HEK293 (cell line): ENCODE data around the gene PLEKHA5.

Source experiments
- CTCF ChIA-PET: fragments of 350-600 bp; formaldehyde crosslinking; extraction: SDS; loops from one replicate; lab custom pipeline; 2021; ENCODE audit warnings: antibody characterized with exemption; lab: Yijun Ruan, JAX
- POLR2A ChIA-PET: fragments of 300-600 bp; formaldehyde crosslinking; extraction: SDS; loops from one replicate; lab custom pipeline; 2020; ENCODE audit warnings: antibody characterized with exemption, inconsistent platforms; lab: Yijun Ruan, JAX
- H3K27ac ChIP-seq: fragments of 200-500 bp; sonication (Bioruptor generic); 2 replicates; pipeline ENCODE4 v1.5.1; 2014; ENCODE audit warnings: low read depth, low read length, control low read depth, inconsistent platforms; ENCODE audit errors: extremely low read depth
- H3K36me3 ChIP-seq, 2 experiments: fragments of 200-500 bp in 1 of 2; sonication (Bioruptor generic) in 1 of 2; 1 replicate in 1 of 2; 2 replicates in 1 of 2; pipeline ENCODE4 v1.5.1; 2014 to 2017; ENCODE audit warnings: inconsistent platforms in 2 of 2, low read length in 2 of 2; ENCODE audit not compliant: control insufficient read depth in 2 of 2, insufficient read depth in 1 of 2
- H3K4me1 ChIP-seq: fragments of 200-500 bp; sonication (Bioruptor generic); 2 replicates; pipeline ENCODE4 v1.5.1; 2014; ENCODE audit warnings: mild to moderate bottlenecking, low read length, inconsistent platforms; ENCODE audit not compliant: control insufficient read depth, insufficient read depth
- H3K4me3 ChIP-seq: 2 replicates; pipeline ENCODE4 v1.5.1; 2011; ENCODE audit warnings: low read depth, mild to moderate bottlenecking, control low read depth, low read length, moderate library complexity
- H3K9me3 ChIP-seq: fragments of 200-500 bp; sonication (Bioruptor generic); 2 replicates; pipeline ENCODE4 v1.5.1; 2014; ENCODE audit warnings: low read depth, low read length, inconsistent platforms; ENCODE audit not compliant: control insufficient read depth, insufficient read depth
- EGR2 ChIP-seq: fragments of 450-650 bp; formaldehyde crosslinking; IDR thresholded peaks from 2 replicates; pipeline ENCODE4 v1.5.1; 2016; ENCODE audit warnings: low read depth, missing biosample characterization, missing genetic modification characterization
- ELK4 ChIP-seq: IDR thresholded peaks from 2 replicates; pipeline ENCODE4 v1.6.1; 2011; ENCODE audit warnings: mild to moderate bottlenecking, low read depth, low read length, borderline replicate concordance
- ZBTB6 ChIP-seq: fragments of 450-650 bp; formaldehyde crosslinking; IDR thresholded peaks from 2 replicates; pipeline ENCODE4 v1.5.1; 2017; ENCODE audit warnings: missing biosample characterization, missing genetic modification characterization
- ZFP37 ChIP-seq: fragments of 450-650 bp; formaldehyde crosslinking; IDR thresholded peaks from 2 replicates; pipeline ENCODE4 v1.5.1; 2016; ENCODE audit warnings: missing biosample characterization, missing genetic modification characterization
- ZNF112 ChIP-seq: fragments of 450-650 bp; formaldehyde crosslinking; IDR thresholded peaks from 2 replicates; pipeline ENCODE4 v1.5.0; 2017; ENCODE audit warnings: missing biosample characterization, missing genetic modification characterization
- ZNF175 ChIP-seq: fragments of 450-650 bp; formaldehyde crosslinking; IDR thresholded peaks from 2 replicates; pipeline ENCODE4 v1.5.1; 2016; ENCODE audit warnings: missing biosample characterization, missing genetic modification characterization
- ZNF221 ChIP-seq: fragments of 450-650 bp; formaldehyde crosslinking; IDR thresholded peaks from 2 replicates; pipeline ENCODE4 v1.5.1; 2017; ENCODE audit warnings: missing biosample characterization, missing genetic modification characterization, borderline replicate concordance
- ZNF26 ChIP-seq: fragments of 450-650 bp; formaldehyde crosslinking; IDR thresholded peaks from 2 replicates; pipeline ENCODE4 v1.5.1; 2016; ENCODE audit warnings: missing biosample characterization, missing genetic modification characterization
- ZNF350 ChIP-seq: fragments of 450-650 bp; formaldehyde crosslinking; IDR thresholded peaks from 2 replicates; pipeline ENCODE4 v1.5.0; 2017; ENCODE audit warnings: missing biosample characterization, mild to moderate bottlenecking, missing genetic modification characterization
- ZNF48 ChIP-seq: fragments of 450-650 bp; formaldehyde crosslinking; IDR thresholded peaks from 2 replicates; pipeline ENCODE4 v1.5.1; 2016; ENCODE audit warnings: missing biosample characterization, missing genetic modification characterization
- ZNF768 ChIP-seq: fragments of 450-650 bp; formaldehyde crosslinking; IDR thresholded peaks from 2 replicates; pipeline ENCODE4 v1.5.1; 2018; ENCODE audit warnings: missing biosample characterization, mild to moderate bottlenecking, missing genetic modification characterization
- ZNF791 ChIP-seq: fragments of 450-650 bp; formaldehyde crosslinking; IDR thresholded peaks from 2 replicates; pipeline ENCODE4 v1.5.1; 2016; ENCODE audit warnings: missing biosample characterization, missing genetic modification characterization
- TF ChIP-seq, protein P1 (sequence below): fragments of 450-650 bp; formaldehyde crosslinking; IDR thresholded peaks from 2 replicates; pipeline ENCODE4 v1.5.1; 2016; ENCODE audit warnings: missing biosample characterization, missing genetic modification characterization
- TF ChIP-seq, protein P2 (sequence below): fragments of 450-650 bp; formaldehyde crosslinking; IDR thresholded peaks from 2 replicates; pipeline ENCODE4 v1.5.1; 2016; ENCODE audit warnings: missing biosample characterization, missing genetic modification characterization
- TF ChIP-seq, protein P3 (sequence below): fragments of 450-650 bp; formaldehyde crosslinking; IDR thresholded peaks from 2 replicates; pipeline ENCODE4 v1.5.0; 2017; ENCODE audit warnings: missing biosample characterization, missing genetic modification characterization, borderline replicate concordance
- TF ChIP-seq, protein P4 (sequence below): fragments of 450-650 bp; formaldehyde crosslinking; IDR thresholded peaks from 2 replicates; pipeline ENCODE4 v1.5.1; 2016; ENCODE audit warnings: missing biosample characterization, missing genetic modification characterization
- TF ChIP-seq, protein P5 (sequence below): fragments of 450-650 bp; formaldehyde crosslinking; IDR thresholded peaks from 2 replicates; pipeline ENCODE4 v1.5.1; 2017; ENCODE audit warnings: missing biosample characterization, missing genetic modification characterization
- TF ChIP-seq, protein P6 (sequence below): fragments of 450-650 bp; formaldehyde crosslinking; IDR thresholded peaks from 2 replicates; pipeline ENCODE4 v1.5.1; 2016; ENCODE audit warnings: missing biosample characterization, missing genetic modification characterization

PLEKHA5 gene

DNA sequence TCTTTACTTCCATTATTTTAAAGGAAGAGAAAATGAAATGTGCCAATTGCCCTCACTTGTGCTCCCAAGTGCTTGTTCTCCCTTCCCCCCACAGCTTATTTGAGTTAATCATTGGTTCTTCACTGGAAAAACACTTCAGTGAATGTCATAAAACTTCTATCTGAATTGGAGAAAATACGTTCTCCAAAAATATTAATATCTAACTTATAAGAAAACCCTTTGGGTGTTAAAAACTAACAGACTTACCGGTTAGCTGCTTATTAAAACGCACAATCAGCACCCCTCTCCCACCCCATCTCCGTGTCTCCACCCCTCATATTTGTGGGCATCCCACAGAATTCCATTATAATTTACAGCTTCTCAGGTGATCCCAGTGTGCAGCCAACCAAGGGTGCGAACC is 31.7 kb downstream of the PLEKHA5 start (continued):
- TF ChIP-seq ZNF26 (tag by site-specific recombination) (no peak), ZNF350 (tag by site-specific recombination) (no peak), ZNF48 (tag by site-specific recombination) (no peak), ZNF175 (tag by site-specific recombination) (no peak), ZBTB6 (tag by site-specific recombination) (no peak), ELK4 (no peak)

DNA sequence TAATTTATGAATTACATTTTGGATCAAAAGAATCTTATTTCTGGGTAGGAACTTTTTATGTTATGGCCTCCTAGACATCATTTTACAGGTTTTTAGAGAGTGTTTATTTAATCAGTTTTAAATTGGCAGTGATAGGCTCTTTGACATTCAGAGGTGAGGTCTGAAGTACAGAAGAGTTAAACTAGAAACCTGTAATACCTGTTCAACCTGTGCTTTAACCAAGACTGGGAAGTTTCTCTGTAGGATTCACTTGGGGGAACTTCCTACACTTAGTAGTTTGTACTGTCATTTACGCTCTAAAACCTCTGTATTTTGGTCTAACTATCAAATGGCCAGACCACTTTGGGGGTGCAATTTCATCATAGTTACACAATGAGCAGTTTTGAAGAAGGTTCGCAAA is 35.9 kb downstream of the PLEKHA5 start:
- POLR2A ChIA-PET = no interaction called here
- peaks cover 19% of the 10 kb centered on the region for H3K4me1 ChIP-seq
- H3K27ac ChIP-seq = no peak overlapping the region
- CTCF ChIA-PET = interaction anchor here (0.7 kb wide), 1 partner anchor 869 kb away, joined by 3 read pairs; no protein-coding TSS in a partner anchor
- H3K9me3 ChIP-seq = no peaks in the 10 kb centered on the region
- H3K4me3 ChIP-seq = no peak overlapping the region
- no peaks in the 10 kb centered on the region for H3K36me3 ChIP-seq
- no peak for TF ChIP-seq ZFP37 (tag by site-specific recombination)
- no peak for TF ChIP-seq ZNF221 (tag by site-specific recombination)
- no peak for TF ChIP-seq EGR2
- TF ChIP-seq, protein P1, sequence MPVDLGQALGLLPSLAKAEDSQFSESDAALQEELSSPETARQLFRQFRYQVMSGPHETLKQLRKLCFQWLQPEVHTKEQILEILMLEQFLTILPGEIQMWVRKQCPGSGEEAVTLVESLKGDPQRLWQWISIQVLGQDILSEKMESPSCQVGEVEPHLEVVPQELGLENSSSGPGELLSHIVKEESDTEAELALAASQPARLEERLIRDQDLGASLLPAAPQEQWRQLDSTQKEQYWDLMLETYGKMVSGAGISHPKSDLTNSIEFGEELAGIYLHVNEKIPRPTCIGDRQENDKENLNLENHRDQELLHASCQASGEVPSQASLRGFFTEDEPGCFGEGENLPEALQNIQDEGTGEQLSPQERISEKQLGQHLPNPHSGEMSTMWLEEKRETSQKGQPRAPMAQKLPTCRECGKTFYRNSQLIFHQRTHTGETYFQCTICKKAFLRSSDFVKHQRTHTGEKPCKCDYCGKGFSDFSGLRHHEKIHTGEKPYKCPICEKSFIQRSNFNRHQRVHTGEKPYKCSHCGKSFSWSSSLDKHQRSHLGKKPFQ (tag by site-specific recombination) = no peak
- TF ChIP-seq, protein P2, sequence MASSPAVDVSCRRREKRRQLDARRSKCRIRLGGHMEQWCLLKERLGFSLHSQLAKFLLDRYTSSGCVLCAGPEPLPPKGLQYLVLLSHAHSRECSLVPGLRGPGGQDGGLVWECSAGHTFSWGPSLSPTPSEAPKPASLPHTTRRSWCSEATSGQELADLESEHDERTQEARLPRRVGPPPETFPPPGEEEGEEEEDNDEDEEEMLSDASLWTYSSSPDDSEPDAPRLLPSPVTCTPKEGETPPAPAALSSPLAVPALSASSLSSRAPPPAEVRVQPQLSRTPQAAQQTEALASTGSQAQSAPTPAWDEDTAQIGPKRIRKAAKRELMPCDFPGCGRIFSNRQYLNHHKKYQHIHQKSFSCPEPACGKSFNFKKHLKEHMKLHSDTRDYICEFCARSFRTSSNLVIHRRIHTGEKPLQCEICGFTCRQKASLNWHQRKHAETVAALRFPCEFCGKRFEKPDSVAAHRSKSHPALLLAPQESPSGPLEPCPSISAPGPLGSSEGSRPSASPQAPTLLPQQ (tag by site-specific recombination) = no peak
- TF ChIP-seq, protein P3, sequence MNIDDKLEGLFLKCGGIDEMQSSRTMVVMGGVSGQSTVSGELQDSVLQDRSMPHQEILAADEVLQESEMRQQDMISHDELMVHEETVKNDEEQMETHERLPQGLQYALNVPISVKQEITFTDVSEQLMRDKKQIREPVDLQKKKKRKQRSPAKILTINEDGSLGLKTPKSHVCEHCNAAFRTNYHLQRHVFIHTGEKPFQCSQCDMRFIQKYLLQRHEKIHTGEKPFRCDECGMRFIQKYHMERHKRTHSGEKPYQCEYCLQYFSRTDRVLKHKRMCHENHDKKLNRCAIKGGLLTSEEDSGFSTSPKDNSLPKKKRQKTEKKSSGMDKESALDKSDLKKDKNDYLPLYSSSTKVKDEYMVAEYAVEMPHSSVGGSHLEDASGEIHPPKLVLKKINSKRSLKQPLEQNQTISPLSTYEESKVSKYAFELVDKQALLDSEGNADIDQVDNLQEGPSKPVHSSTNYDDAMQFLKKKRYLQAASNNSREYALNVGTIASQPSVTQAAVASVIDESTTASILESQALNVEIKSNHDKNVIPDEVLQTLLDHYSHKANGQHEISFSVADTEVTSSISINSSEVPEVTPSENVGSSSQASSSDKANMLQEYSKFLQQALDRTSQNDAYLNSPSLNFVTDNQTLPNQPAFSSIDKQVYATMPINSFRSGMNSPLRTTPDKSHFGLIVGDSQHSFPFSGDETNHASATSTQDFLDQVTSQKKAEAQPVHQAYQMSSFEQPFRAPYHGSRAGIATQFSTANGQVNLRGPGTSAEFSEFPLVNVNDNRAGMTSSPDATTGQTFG (tag by site-specific recombination) = no peak
- TF ChIP-seq, protein P4, sequence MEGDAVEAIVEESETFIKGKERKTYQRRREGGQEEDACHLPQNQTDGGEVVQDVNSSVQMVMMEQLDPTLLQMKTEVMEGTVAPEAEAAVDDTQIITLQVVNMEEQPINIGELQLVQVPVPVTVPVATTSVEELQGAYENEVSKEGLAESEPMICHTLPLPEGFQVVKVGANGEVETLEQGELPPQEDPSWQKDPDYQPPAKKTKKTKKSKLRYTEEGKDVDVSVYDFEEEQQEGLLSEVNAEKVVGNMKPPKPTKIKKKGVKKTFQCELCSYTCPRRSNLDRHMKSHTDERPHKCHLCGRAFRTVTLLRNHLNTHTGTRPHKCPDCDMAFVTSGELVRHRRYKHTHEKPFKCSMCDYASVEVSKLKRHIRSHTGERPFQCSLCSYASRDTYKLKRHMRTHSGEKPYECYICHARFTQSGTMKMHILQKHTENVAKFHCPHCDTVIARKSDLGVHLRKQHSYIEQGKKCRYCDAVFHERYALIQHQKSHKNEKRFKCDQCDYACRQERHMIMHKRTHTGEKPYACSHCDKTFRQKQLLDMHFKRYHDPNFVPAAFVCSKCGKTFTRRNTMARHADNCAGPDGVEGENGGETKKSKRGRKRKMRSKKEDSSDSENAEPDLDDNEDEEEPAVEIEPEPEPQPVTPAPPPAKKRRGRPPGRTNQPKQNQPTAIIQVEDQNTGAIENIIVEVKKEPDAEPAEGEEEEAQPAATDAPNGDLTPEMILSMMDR (tag by site-specific recombination) = no peak
- TF ChIP-seq, protein P5, sequence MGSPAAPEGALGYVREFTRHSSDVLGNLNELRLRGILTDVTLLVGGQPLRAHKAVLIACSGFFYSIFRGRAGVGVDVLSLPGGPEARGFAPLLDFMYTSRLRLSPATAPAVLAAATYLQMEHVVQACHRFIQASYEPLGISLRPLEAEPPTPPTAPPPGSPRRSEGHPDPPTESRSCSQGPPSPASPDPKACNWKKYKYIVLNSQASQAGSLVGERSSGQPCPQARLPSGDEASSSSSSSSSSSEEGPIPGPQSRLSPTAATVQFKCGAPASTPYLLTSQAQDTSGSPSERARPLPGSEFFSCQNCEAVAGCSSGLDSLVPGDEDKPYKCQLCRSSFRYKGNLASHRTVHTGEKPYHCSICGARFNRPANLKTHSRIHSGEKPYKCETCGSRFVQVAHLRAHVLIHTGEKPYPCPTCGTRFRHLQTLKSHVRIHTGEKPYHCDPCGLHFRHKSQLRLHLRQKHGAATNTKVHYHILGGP (tag by site-specific recombination) = no peak
- no peak for TF ChIP-seq ZNF350 (tag by site-specific recombination)
- no peak for TF ChIP-seq ZNF768 (tag by site-specific recombination)
- TF ChIP-seq, protein P6, sequence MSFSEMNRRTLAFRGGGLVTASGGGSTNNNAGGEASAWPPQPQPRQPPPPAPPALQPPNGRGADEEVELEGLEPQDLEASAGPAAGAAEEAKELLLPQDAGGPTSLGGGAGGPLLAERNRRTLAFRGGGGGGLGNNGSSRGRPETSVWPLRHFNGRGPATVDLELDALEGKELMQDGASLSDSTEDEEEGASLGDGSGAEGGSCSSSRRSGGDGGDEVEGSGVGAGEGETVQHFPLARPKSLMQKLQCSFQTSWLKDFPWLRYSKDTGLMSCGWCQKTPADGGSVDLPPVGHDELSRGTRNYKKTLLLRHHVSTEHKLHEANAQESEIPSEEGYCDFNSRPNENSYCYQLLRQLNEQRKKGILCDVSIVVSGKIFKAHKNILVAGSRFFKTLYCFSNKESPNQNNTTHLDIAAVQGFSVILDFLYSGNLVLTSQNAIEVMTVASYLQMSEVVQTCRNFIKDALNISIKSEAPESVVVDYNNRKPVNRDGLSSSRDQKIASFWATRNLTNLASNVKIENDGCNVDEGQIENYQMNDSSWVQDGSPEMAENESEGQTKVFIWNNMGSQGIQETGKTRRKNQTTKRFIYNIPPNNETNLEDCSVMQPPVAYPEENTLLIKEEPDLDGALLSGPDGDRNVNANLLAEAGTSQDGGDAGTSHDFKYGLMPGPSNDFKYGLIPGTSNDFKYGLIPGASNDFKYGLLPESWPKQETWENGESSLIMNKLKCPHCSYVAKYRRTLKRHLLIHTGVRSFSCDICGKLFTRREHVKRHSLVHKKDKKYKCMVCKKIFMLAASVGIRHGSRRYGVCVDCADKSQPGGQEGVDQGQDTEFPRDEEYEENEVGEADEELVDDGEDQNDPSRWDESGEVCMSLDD (tag by site-specific recombination) = no peak
- TF ChIP-seq ZNF791 (tag by site-specific recombination) = no peak
- TF ChIP-seq ZNF112 (tag by site-specific recombination) = no peak
